AG09319 (cell line): ENCODE data around the gene SCUBE1.
A peak's percentile ranks its signal among the peaks of the same experiment; 100 is the strongest.

Experiments used
- DNase-seq: peaks from one replicate; pipeline ENCODE4 v3.0.0-alpha.2; 2010; ENCODE audit warnings: low read depth; ENCODE audit errors: extremely low read depth
- CTCF ChIP-seq: IDR thresholded peaks from 2 replicates; pipeline ENCODE4 v1.5.1; 2011; ENCODE audit warnings: low read depth, mild to moderate bottlenecking, inconsistent platforms, low read length, moderate library complexity

The SCUBE1 gene

GRCh38 chr22:43301866-43302265, 41.3 kb downstream of the SCUBE1 start:
- TF ChIP-seq CTCF = no peak
- no peak for DNase-seq

GRCh38 chr22:43300891-43301676, 42.1 kb downstream of the SCUBE1 start:
- DNase-seq = no peak
- TF ChIP-seq CTCF = no peak

GRCh38 chr22:43299736-43300135, 43.4 kb downstream of the SCUBE1 start:
- DNase-seq = no peak
- no peak for TF ChIP-seq CTCF

- TF ChIP-seq CTCF = no peak
- no peak for DNase-seq
Measured at GRCh38 chr22:43298062-43298801, 44.9 kb downstream of the SCUBE1 start.

GRCh38 chr22:43297270-43298061, 45.7 kb downstream of the SCUBE1 start:
- TF ChIP-seq CTCF = 0 out of 2 replicates have a peak, but pooled peaks have one; percentile 0
- no peak for DNase-seq

GRCh38 chr22:43296276-43296902, 46.8 kb downstream of the SCUBE1 start:
- DNase-seq = no peak
- no peak for TF ChIP-seq CTCF
